HEK293 (cell line): Measurements from ENCODE around the gene NOS2.
A peak's percentile ranks its signal among the peaks of the same experiment; 100 is the strongest.
"Not testable (repeated sequence)": the region's sequence is repeated elsewhere in the genome, so short reads cannot be mapped to it uniquely, and the experiment has no call there.

ENCODE experiments used
- CTCF ChIA-PET: fragments of 350-600 bp; formaldehyde crosslinking; extraction: SDS; loops from one replicate; lab custom pipeline; 2021; ENCODE audit warnings: antibody characterized with exemption; lab: Yijun Ruan, JAX
- POLR2A ChIA-PET: fragments of 300-600 bp; formaldehyde crosslinking; extraction: SDS; loops from one replicate; lab custom pipeline; 2020; ENCODE audit warnings: antibody characterized with exemption, inconsistent platforms; lab: Yijun Ruan, JAX
- H3K27ac ChIP-seq: fragments of 200-500 bp; sonication (Bioruptor generic); 2 replicates; pipeline ENCODE4 v1.5.1; 2014; ENCODE audit warnings: low read depth, low read length, control low read depth, inconsistent platforms; ENCODE audit errors: extremely low read depth
- H3K36me3 ChIP-seq, 2 experiments: fragments of 200-500 bp in 1 of 2; sonication (Bioruptor generic) in 1 of 2; 1 replicate in 1 of 2; 2 replicates in 1 of 2; pipeline ENCODE4 v1.5.1; 2014 to 2017; ENCODE audit warnings: inconsistent platforms in 2 of 2, low read length in 2 of 2; ENCODE audit not compliant: control insufficient read depth in 2 of 2, insufficient read depth in 1 of 2
- H3K4me1 ChIP-seq: fragments of 200-500 bp; sonication (Bioruptor generic); 2 replicates; pipeline ENCODE4 v1.5.1; 2014; ENCODE audit warnings: mild to moderate bottlenecking, low read length, inconsistent platforms; ENCODE audit not compliant: control insufficient read depth, insufficient read depth
- H3K4me3 ChIP-seq: 2 replicates; pipeline ENCODE4 v1.5.1; 2011; ENCODE audit warnings: low read depth, mild to moderate bottlenecking, control low read depth, low read length, moderate library complexity
- H3K9me3 ChIP-seq: fragments of 200-500 bp; sonication (Bioruptor generic); 2 replicates; pipeline ENCODE4 v1.5.1; 2014; ENCODE audit warnings: low read depth, low read length, inconsistent platforms; ENCODE audit not compliant: control insufficient read depth, insufficient read depth
- HOXD13 ChIP-seq: sonication (generic); formaldehyde crosslinking; IDR thresholded peaks from 2 replicates; pipeline ENCODE4 v1.8.0; 2022; ENCODE audit warnings: missing genetic modification reagents, borderline replicate concordance
- KLF7 ChIP-seq: fragments of 450-650 bp; formaldehyde crosslinking; IDR thresholded peaks from 2 replicates; pipeline ENCODE4 v1.5.1; 2016; ENCODE audit warnings: missing biosample characterization, missing genetic modification characterization, borderline replicate concordance
- PATZ1 ChIP-seq: fragments of 450-650 bp; formaldehyde crosslinking; IDR thresholded peaks from 2 replicates; pipeline ENCODE4 v1.5.1; 2016; ENCODE audit warnings: missing biosample characterization, missing genetic modification characterization
- REPIN1 ChIP-seq: fragments of 450-650 bp; formaldehyde crosslinking; IDR thresholded peaks from 2 replicates; pipeline ENCODE4 v1.5.1; 2017; ENCODE audit warnings: missing biosample characterization, missing genetic modification characterization, low read depth
- ZBTB48 ChIP-seq: fragments of 450-650 bp; formaldehyde crosslinking; IDR thresholded peaks from 2 replicates; pipeline ENCODE4 v1.5.1; 2016; ENCODE audit warnings: missing biosample characterization, missing genetic modification characterization
- ZBTB8A ChIP-seq: fragments of 450-650 bp; formaldehyde crosslinking; IDR thresholded peaks from 2 replicates; pipeline ENCODE4 v1.5.1; 2016; ENCODE audit warnings: missing biosample characterization, missing genetic modification characterization
- ZFP37 ChIP-seq: fragments of 450-650 bp; formaldehyde crosslinking; IDR thresholded peaks from 2 replicates; pipeline ENCODE4 v1.5.1; 2016; ENCODE audit warnings: missing biosample characterization, missing genetic modification characterization
- ZIC2 ChIP-seq: fragments of 450-650 bp; formaldehyde crosslinking; IDR thresholded peaks from 2 replicates; pipeline ENCODE4 v1.5.1; 2016; ENCODE audit warnings: missing biosample characterization, missing genetic modification characterization
- ZNF114 ChIP-seq: fragments of 450-650 bp; formaldehyde crosslinking; IDR thresholded peaks from 2 replicates; pipeline ENCODE4 v1.5.0; 2017; ENCODE audit warnings: missing biosample characterization, missing genetic modification characterization
- ZNF133 ChIP-seq: fragments of 450-650 bp; formaldehyde crosslinking; IDR thresholded peaks from 2 replicates; pipeline ENCODE4 v1.5.1; 2016; ENCODE audit warnings: missing biosample characterization, missing genetic modification characterization
- ZNF214 ChIP-seq: fragments of 450-650 bp; formaldehyde crosslinking; IDR thresholded peaks from 2 replicates; pipeline ENCODE4 v1.5.1; 2017; ENCODE audit warnings: missing biosample characterization, mild to moderate bottlenecking, missing genetic modification characterization, borderline replicate concordance
- ZNF324 ChIP-seq: fragments of 450-650 bp; formaldehyde crosslinking; IDR thresholded peaks from 2 replicates; pipeline ENCODE4 v1.5.1; 2016; ENCODE audit warnings: missing biosample characterization, missing genetic modification characterization
- ZNF341 ChIP-seq: fragments of 450-650 bp; formaldehyde crosslinking; IDR thresholded peaks from 2 replicates; pipeline ENCODE4; 2016; ENCODE audit warnings: low read depth, missing biosample characterization, missing genetic modification characterization
- ZNF624 ChIP-seq: fragments of 450-650 bp; formaldehyde crosslinking; IDR thresholded peaks from 2 replicates; pipeline ENCODE4 v1.5.1; 2017; ENCODE audit warnings: missing biosample characterization, missing genetic modification characterization
- ZNF768 ChIP-seq: fragments of 450-650 bp; formaldehyde crosslinking; IDR thresholded peaks from 2 replicates; pipeline ENCODE4 v1.5.1; 2018; ENCODE audit warnings: missing biosample characterization, mild to moderate bottlenecking, missing genetic modification characterization
- ZSCAN16 ChIP-seq: fragments of 450-650 bp; formaldehyde crosslinking; IDR thresholded peaks from 2 replicates; pipeline ENCODE4 v1.5.1; 2016; ENCODE audit warnings: missing biosample characterization, missing genetic modification characterization
- ZSCAN30 ChIP-seq: fragments of 450-650 bp; IDR thresholded peaks from 2 replicates; pipeline ENCODE4 v1.5.1; 2018; ENCODE audit warnings: missing biosample characterization, mild to moderate bottlenecking, missing genetic modification characterization, moderate library complexity

The NOS2 gene

GRCh38 chr17:27800522-27800921 lies at the start of gene NOS2:
Gene NOS2 (minus strand): TSS chr17:27800529. CDS start chr17:27798809, 1,720 bp downstream.
- Histone ChIP-seq H3K27ac (no peak within 1 kb of the TSS), H3K9me3 (no peaks in the 10 kb centered on the region), H3K4me3 (no peak within 1 kb of the TSS), H3K4me1 (no peaks in the 10 kb centered on the region), H3K36me3 (no peaks in the 10 kb centered on the region)
- CTCF ChIA-PET: interaction anchor here (0.7 to 15.4 kb wide), 4 partner anchors 40 to 93 kb away, joined by 3 to 327 read pairs (median 4); partner anchors contain the start of gene LYRM9
- TF ChIP-seq ZIC2 (tag by site-specific recombination) (peak; percentile 99), PATZ1 (tag by site-specific recombination) (no peak)
- POLR2A ChIA-PET: no interaction called here

GRCh38 chr17:27849474-27850185 lies 49.3 kb upstream of the NOS2 start:
- H3K4me3 ChIP-seq: no peak overlapping the region
- H3K9me3 ChIP-seq: no peaks in the 10 kb centered on the region
- ChIA-PET CTCF (interaction anchor here (0.6 to 1.1 kb wide), 2 partner anchors 44 to 477 kb away, joined by 3 to 4 read pairs; no protein-coding TSS in a partner anchor), POLR2A (no interaction called here)
- H3K4me1 ChIP-seq: no peaks in the 10 kb centered on the region
- no peaks in the 10 kb centered on the region for H3K36me3 ChIP-seq
- no peak for TF ChIP-seq ZNF768 (tag by site-specific recombination)
- TF ChIP-seq ZSCAN30 (tag by site-specific recombination): no peak
- TF ChIP-seq ZNF133 (tag by site-specific recombination): no peak
- no peak for TF ChIP-seq ZNF324
- TF ChIP-seq ZSCAN16 (tag by site-specific recombination): no peak
- TF ChIP-seq ZNF114 (tag by site-specific recombination): no peak
- TF ChIP-seq HOXD13 (CRISPR knock-in tag): no peak
- no peak for TF ChIP-seq ZBTB8A (tag by site-specific recombination)
- no peak for TF ChIP-seq REPIN1 (tag by site-specific recombination)
- no peak for TF ChIP-seq ZNF624 (tag by site-specific recombination)
- TF ChIP-seq KLF7 (tag by site-specific recombination): no peak
- no peak overlapping the region for H3K27ac ChIP-seq

GRCh38 chr17:27848931-27849330 lies 48.6 kb upstream of the NOS2 start:
- Histone ChIP-seq H3K27ac (no peak overlapping the region), H3K36me3 (no peaks in the 10 kb centered on the region), H3K4me1 (no peaks in the 10 kb centered on the region), H3K4me3 (no peak overlapping the region), H3K9me3 (no peaks in the 10 kb centered on the region)
- CTCF ChIA-PET: interaction anchor here (1.1 to 2.4 kb wide), 2 partner anchors 30 to 43 kb away, joined by 3 to 10 read pairs; no protein-coding TSS in a partner anchor
- TF ChIP-seq ZFP37 (tag by site-specific recombination) (no peak), ZBTB48 (tag by site-specific recombination) (peak; percentile 52; the same call in 1 of the 2 replicates), ZNF214 (tag by site-specific recombination) (no peak), ZNF341 (tag by site-specific recombination) (peak; percentile 61)
- POLR2A ChIA-PET: no interaction called here

GRCh38 chr17:27846808-27847307 lies 46.5 kb upstream of the NOS2 start:
- H3K9me3 ChIP-seq, H3K4me1 ChIP-seq, H3K4me3 ChIP-seq, H3K27ac ChIP-seq, POLR2A ChIA-PET, H3K36me3 ChIP-seq: not testable (repeated sequence)
- CTCF ChIA-PET: interaction anchor here (0.6 to 2.4 kb wide), 6 partner anchors 33 to 641 kb away, joined by 3 to 10 read pairs (median 3); no protein-coding TSS in a partner anchor
